Esophagus squamous epithelium (tissue), 5 donors: ENCODE data around the gene ERG. TPM values are rescaled to one million over a fixed set of nuclear protein-coding genes. Genes with fewer than 3 reads are reported as not detected.

Source experiments
- DNase-seq: peaks from one replicate; lab custom pipeline; 2025; lab: John Stamatoyannopoulos, UW
- H3K27ac ChIP-seq, 4 donors: fragments of 200-600 bp; sonication (generic); one replicate each; pipeline ENCODE4 v1.5.1; 2016 to 2019; ENCODE audit warnings: mild to moderate bottlenecking in 1 of 4
- H3K27me3 ChIP-seq, 4 donors: fragments of 200-600 bp; sonication (generic); 1 replicate in 3 of 4; 2 replicates in 1 of 4; pipeline versions ENCODE4 v1.5.1 to v1.6.0; 2017 to 2021; ENCODE audit warnings: antibody characterized with exemption in 1 of 4
- H3K36me3 ChIP-seq, 3 donors: fragments of 200-600 bp; sonication (generic); one replicate each; pipeline ENCODE4 v1.5.1; 2016 to 2019
- H3K4me1 ChIP-seq, 3 donors: fragments of 200-600 bp; sonication (generic); one replicate each; pipeline ENCODE4 v1.5.1; 2017 to 2019
- H3K4me3 ChIP-seq, 4 donors: fragments of 200-600 bp; sonication (generic); 1 replicate in 3 of 4; 2 replicates in 1 of 4; pipeline ENCODE4 v1.5.1; 2016 to 2019; ENCODE audit warnings: mild to moderate bottlenecking in 2 of 4, moderate library complexity in 1 of 4
- H3K9me3 ChIP-seq, 3 donors: fragments of 200-600 bp; sonication (generic); one replicate each; pipeline ENCODE4 v1.5.1; 2016 to 2019
- POLR2A ChIP-seq, 4 donors: fragments of 450-650 bp; IDR thresholded peaks; one replicate each; pipeline ENCODE4 v1.6.1; 2017; ENCODE audit warnings: antibody characterized with exemption in 4 of 4, mild to moderate bottlenecking in 4 of 4, moderate library complexity in 3 of 4
- WGBS, 2 donors: methylation state at CpG; one replicate each; pipeline ENCODE4 v1.1.5; 2018; 5-methylcytosine and 5-hydroxymethylcytosine counted together
- intact Hi-C: fragments of 100-400 bp; cut with DNase I; formaldehyde crosslinking; loops from one replicate; pipeline ENCODE4 v1.15.0; 2022
- total RNA-seq, 4 donors: library from RNA; depleted of rRNA; stranded (reverse); fragments of >200 nt; gene quantifications; one replicate each; pipeline ENCODE4 v1.1.0, GENCODE V29; 2016
- TF ChIP-seq, protein P1 (sequence below), 6 experiments: fragments of 450-650 bp in 4 of 6; fragments of 200-600 bp in 2 of 6; sonication (generic) in 2 of 6; IDR thresholded peaks; one replicate each; pipeline ENCODE4 v1.5.1; 2016 to 2019; ENCODE audit warnings: antibody characterized with exemption in 6 of 6, mild to moderate bottlenecking in 4 of 6, moderate library complexity in 4 of 6
- donor health status: DM: yes; HTN: yes; CAD: no.

ERG gene
- total RNA-seq, 4 donors from 2014 or later: 2.5 to 10.9 (median 8.4) TPM

DNA sequence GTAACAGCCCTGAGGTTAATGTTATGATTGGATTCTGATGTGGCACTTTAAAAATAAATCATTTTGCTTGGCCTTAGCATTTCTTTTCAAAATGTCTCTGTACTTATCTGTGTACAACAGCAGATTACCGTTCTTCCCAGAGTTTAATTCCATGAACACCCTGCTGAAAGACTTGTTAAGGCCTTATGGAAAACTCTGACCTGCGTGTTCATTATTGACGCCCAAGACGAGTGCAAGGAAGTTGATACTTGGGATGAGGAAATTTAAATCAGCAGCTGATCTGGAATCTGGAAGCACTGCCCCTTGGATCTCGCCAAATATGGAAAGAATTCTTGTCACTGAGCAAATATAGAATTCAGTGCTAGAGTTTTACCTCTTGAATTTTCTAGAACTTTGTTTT is 6.7 kb downstream of the ERG start:
- TF ChIP-seq POLR2A (IDR thresholded peaks at IDR 0.05): no peak
- TF ChIP-seq, protein P1, sequence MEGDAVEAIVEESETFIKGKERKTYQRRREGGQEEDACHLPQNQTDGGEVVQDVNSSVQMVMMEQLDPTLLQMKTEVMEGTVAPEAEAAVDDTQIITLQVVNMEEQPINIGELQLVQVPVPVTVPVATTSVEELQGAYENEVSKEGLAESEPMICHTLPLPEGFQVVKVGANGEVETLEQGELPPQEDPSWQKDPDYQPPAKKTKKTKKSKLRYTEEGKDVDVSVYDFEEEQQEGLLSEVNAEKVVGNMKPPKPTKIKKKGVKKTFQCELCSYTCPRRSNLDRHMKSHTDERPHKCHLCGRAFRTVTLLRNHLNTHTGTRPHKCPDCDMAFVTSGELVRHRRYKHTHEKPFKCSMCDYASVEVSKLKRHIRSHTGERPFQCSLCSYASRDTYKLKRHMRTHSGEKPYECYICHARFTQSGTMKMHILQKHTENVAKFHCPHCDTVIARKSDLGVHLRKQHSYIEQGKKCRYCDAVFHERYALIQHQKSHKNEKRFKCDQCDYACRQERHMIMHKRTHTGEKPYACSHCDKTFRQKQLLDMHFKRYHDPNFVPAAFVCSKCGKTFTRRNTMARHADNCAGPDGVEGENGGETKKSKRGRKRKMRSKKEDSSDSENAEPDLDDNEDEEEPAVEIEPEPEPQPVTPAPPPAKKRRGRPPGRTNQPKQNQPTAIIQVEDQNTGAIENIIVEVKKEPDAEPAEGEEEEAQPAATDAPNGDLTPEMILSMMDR (IDR thresholded peaks at IDR 0.05): no peak
- Histone ChIP-seq H3K36me3 (no peaks in the 10 kb centered on the region), H3K27ac (peak overlapping the region in 2 of 4 donors; percentile 22 to 81), H3K9me3 (no peaks in the 10 kb centered on the region), H3K4me1 (peaks cover 5 to 33% (median 24%) of the 10 kb centered on the region in 3 donors), H3K27me3 (no peaks in the 10 kb centered on the region), H3K4me3 (no peak overlapping the region)
- no peak for DNase-seq
- intact Hi-C loops: no loop called here
- WGBS, 2 donors: 56 to 84% methylated on average over 5 of the region's 5 CpGs

DNA sequence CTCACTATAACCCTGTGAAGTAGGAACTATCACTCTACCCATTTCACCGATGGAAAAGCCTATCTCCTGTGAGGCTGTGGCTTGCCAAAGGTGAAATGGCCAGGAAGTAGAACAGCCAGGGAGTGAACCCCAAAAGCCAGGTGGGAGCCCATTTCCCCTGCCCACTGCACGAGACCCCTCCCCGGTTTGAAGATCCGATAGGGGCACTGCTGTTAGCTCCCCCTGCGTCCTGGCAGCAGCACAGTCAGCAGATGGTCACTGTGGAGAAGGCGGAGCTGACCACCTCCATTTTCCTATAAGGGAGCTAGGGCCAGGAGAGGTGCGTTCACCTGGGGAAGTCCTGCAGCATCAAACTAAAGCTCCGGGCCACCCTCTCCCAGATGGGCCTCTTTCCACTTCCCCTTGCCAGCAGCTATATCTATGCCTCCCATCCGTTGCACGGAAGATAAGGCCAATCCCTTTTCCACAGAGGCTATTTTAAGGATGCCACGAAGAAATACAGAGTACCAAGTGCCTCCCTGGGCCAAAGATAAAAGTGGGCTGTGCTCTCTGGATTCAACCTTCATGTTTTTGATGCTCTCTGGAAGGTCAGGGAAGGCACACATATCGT is 7.8 kb downstream of the ERG start:
- peak overlapping the region in 2 of 4 donors; percentile 35 for H3K27ac ChIP-seq
- H3K4me1 ChIP-seq: peaks cover 5 to 43% (median 25%) of the 10 kb centered on the region in 3 donors
- intact Hi-C loops: no loop called here
- WGBS, 2 donors: 66 to 81% methylated on average over 5 to 8 of the region's 12 CpGs
- no peak for DNase-seq
- TF ChIP-seq POLR2A (IDR thresholded peaks at IDR 0.05): no peak
- TF ChIP-seq, protein P1 (IDR thresholded peaks at IDR 0.05): no peak
- H3K9me3 ChIP-seq: no peaks in the 10 kb centered on the region
- H3K27me3 ChIP-seq: no peaks in the 10 kb centered on the region
- H3K4me3 ChIP-seq: no peak overlapping the region
- no peaks in the 10 kb centered on the region for H3K36me3 ChIP-seq

DNA sequence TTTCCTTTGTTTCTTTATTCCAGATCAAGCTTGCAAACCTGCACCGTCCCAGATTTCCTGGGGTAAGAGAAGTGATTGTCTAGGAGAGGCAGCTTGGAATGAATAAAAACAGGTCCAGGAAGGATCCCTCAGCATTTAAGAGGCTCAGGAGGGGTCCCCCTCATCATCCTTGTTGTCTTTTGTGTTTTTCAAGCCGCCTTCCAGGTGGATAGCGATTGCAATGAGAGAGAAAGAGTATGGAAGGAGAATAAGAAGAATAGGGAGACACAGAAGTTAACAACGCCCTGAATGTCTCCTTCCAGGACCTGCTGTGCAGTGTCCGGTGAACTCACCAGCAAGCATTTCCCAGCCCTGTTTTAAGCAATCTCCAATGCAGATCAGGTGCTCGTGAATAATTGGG is 8.5 kb downstream of the ERG start:
- Histone ChIP-seq H3K27me3 (no peaks in the 10 kb centered on the region), H3K9me3 (no peaks in the 10 kb centered on the region), H3K27ac (peak overlapping the region in 3 of 4 donors; percentile 35 to 58 (median 47)), H3K4me1 (peaks cover 5 to 43% (median 25%) of the 10 kb centered on the region in 3 donors), H3K4me3 (no peak overlapping the region), H3K36me3 (no peaks in the 10 kb centered on the region)
- no peak for DNase-seq
- TF ChIP-seq, protein P1 (IDR thresholded peaks at IDR 0.05): no peak
- no peak for TF ChIP-seq POLR2A (IDR thresholded peaks at IDR 0.05)
- WGBS, 2 donors: 66 to 85% methylated on average over 6 of the region's 6 CpGs
- intact Hi-C loops: no loop called here

DNA sequence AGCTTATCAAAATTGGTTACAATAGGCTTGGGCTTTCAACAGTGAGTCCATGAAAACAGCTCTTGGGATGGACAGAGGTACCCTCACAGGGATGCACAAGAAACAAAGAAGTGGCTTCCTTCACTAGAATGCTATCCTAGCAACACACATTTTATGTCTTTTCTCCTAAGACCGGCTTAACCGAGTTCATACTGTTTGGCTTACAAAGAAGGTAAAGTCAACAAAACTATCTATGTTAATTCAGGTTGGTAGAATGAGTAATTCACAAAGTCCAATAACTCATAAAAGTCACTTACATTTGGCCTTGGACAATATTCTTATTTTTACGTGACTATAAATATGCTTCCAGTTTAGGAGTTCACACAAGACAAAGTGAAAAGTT is 9.0 kb downstream of the ERG start:
- Histone ChIP-seq H3K9me3 (no peaks in the 10 kb centered on the region), H3K4me3 (no peak overlapping the region), H3K27me3 (no peaks in the 10 kb centered on the region), H3K4me1 (peaks cover 5 to 43% (median 25%) of the 10 kb centered on the region in 3 donors), H3K36me3 (no peaks in the 10 kb centered on the region), H3K27ac (peak overlapping the region; percentile 11 to 58 (median 41))
- no peak for DNase-seq
- WGBS, 2 donors: 39 to 44% methylated on average over 3 of the region's 3 CpGs
- TF ChIP-seq, protein P1 (IDR thresholded peaks at IDR 0.05): no peak
- TF ChIP-seq POLR2A (IDR thresholded peaks at IDR 0.05): no peak
- intact Hi-C loops: no loop called here

DNA sequence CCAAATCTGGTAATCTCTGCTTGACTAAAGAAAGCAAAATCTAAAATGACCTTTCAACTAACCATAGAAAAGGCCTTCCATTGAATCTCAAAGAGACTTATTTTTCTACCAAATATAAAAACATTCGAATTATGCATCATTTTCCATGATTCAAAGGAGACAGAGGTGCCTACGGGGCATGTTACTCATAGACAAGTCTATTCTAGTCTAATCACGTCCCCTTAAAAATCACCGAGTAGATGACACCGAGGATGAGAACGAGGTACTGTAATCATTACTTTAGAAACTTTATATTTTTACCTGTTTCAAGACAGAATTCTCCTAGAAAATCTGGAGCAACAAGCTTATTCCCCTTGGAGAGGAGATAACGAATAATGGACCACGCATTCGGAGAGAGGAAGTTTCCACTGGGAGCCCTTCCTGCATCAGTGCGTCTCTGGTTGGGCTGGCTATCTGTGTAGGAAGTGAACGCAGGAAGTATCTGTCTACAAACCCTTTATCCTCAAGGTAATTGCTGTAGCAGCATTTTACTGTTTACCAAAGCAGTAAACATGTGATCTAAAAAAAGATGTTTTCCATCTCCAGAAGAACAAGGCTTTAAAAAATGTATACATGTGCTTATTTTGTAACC is 9.5 kb downstream of the ERG start:
- DNase-seq: no peak
- H3K4me1 ChIP-seq: peaks cover 5 to 48% (median 25%) of the 10 kb centered on the region in 3 donors
- 30 to 33% methylated on average over 11 of the region's 11 CpGs for WGBS, 2 donors
- H3K27me3 ChIP-seq: no peaks in the 10 kb centered on the region
- H3K27ac ChIP-seq: peak overlapping the region; percentile 11 to 58 (median 41)
- TF ChIP-seq, protein P1 (IDR thresholded peaks at IDR 0.05): no peak
- TF ChIP-seq POLR2A (IDR thresholded peaks at IDR 0.05): no peak
- no peak overlapping the region for H3K4me3 ChIP-seq
- H3K9me3 ChIP-seq: no peaks in the 10 kb centered on the region
- intact Hi-C loops: no loop called here
- H3K36me3 ChIP-seq: no peaks in the 10 kb centered on the region
